ENCODE measurements around the gene MTUS2. TPM values are rescaled to one million over a fixed set of nuclear protein-coding genes. Genes with fewer than 3 reads are reported as not detected.

Gene MTUS2
- total RNA-seq, 1 experiment from 2014 or later = 1.7 TPM

GRCh38 chr13:29161676-29162075, 341.5 kb downstream of the MTUS2 start:
- intact Hi-C loops (cut with micrococcal nuclease; ENCODE audit: unreplicated experiment) = no loop called here
- Histone ChIP-seq H3K27me3 (replicated peaks; ENCODE audit: control insufficient read depth, insufficient read depth, low read length) (peaks cover 1% of the 10 kb centered on the region; the same call in 1 of the 2 replicates), H3K36me3 (ENCODE audit: control insufficient read depth, insufficient read depth, low read length) (no peaks in the 10 kb centered on the region), H3K4me1 (no peaks in the 10 kb centered on the region), H3K4me3 (ENCODE audit: low read depth, low read length) (no peak overlapping the region), H3K9me3 (no peaks in the 10 kb centered on the region)
- H3K36me3 Mint-ChIP-seq (ENCODE audit: insufficient read depth, unreplicated experiment) = no peaks in the 10 kb centered on the region
- no peaks in the 10 kb centered on the region for H3K4me1 Mint-ChIP-seq (ENCODE audit: low read depth, unreplicated experiment)
- H3K27ac Mint-ChIP-seq (ENCODE audit: unreplicated experiment) = no peak overlapping the region
- H3K9me3 Mint-ChIP-seq (ENCODE audit: unreplicated experiment) = no peaks in the 10 kb centered on the region
- DNase-seq = no peak
- ChIA-PET CTCF (no interaction called here), POLR2A (no interaction called here)
- H3K27me3 Mint-ChIP-seq (ENCODE audit: insufficient read depth, unreplicated experiment) = peaks cover 10% of the 10 kb centered on the region
- H3K4me3 Mint-ChIP-seq (ENCODE audit: unreplicated experiment) = no peak overlapping the region
- no peak for TF ChIP-seq CTCF (IDR thresholded peaks at IDR 0.05; ENCODE audit: insufficient read depth in 1 of 2, low read depth in 1 of 2, low read length in 1 of 2, severe bottlenecking in 1 of 2, unreplicated experiment in 1 of 2)
- BruUV-seq (replicated peaks) = no TSS peak

- H3K36me3 ChIP-seq (ENCODE audit: control insufficient read depth, insufficient read depth, low read length) = no peaks in the 10 kb centered on the region
- H3K4me1 Mint-ChIP-seq (ENCODE audit: low read depth, unreplicated experiment) = no peaks in the 10 kb centered on the region
- intact Hi-C loops (cut with micrococcal nuclease; ENCODE audit: unreplicated experiment) = no loop called here
- no TSS peak for BruUV-seq (replicated peaks)
- ChIA-PET POLR2A (no interaction called here), CTCF (no interaction called here)
- no peaks in the 10 kb centered on the region for H3K9me3 ChIP-seq
- no peak for TF ChIP-seq CTCF (IDR thresholded peaks at IDR 0.05; ENCODE audit: insufficient read depth in 1 of 2, low read depth in 1 of 2, low read length in 1 of 2, severe bottlenecking in 1 of 2, unreplicated experiment in 1 of 2)
- H3K4me3 Mint-ChIP-seq (ENCODE audit: unreplicated experiment) = no peak overlapping the region
- no peak overlapping the region for H3K4me3 ChIP-seq (ENCODE audit: low read depth, low read length)
- no peak overlapping the region for H3K27ac Mint-ChIP-seq (ENCODE audit: unreplicated experiment)
- no peaks in the 10 kb centered on the region for H3K4me1 ChIP-seq
- no peaks in the 10 kb centered on the region for H3K9me3 Mint-ChIP-seq (ENCODE audit: unreplicated experiment)
- H3K27me3 Mint-ChIP-seq (ENCODE audit: insufficient read depth, unreplicated experiment) = peaks cover 10% of the 10 kb centered on the region
- H3K27me3 ChIP-seq (replicated peaks; ENCODE audit: control insufficient read depth, insufficient read depth, low read length) = peaks cover 1% of the 10 kb centered on the region; the same call in 1 of the 2 replicates
- no peaks in the 10 kb centered on the region for H3K36me3 Mint-ChIP-seq (ENCODE audit: insufficient read depth, unreplicated experiment)
- no peak for DNase-seq
Measured at GRCh38 chr13:29162638-29163235, 342.6 kb downstream of the MTUS2 start.

DNA sequence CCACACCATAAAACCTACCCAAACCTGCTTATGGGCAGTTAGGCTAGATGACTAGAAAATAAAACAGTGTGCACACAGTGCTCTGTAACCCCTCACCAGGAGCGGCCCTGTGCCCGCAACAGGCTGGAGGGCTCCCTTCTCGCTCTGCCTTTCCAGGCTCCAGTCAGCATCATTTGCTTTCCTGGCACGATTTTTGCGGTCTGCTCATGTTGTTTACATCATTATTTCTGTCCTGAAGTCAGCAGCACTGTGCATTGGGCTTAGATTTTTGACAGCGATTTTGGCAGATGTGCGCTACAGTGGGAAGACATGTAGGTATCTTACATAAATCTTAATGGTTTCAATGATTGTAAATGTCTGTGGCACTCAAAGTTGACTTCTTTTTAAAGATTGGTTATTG, 344.0 kb downstream of the MTUS2 start:
- BruUV-seq (replicated peaks) = no TSS peak
- Mint-ChIP-seq H3K27me3 (ENCODE audit: insufficient read depth, unreplicated experiment) (peaks cover 10% of the 10 kb centered on the region), H3K27ac (ENCODE audit: unreplicated experiment) (no peak overlapping the region), H3K4me3 (ENCODE audit: unreplicated experiment) (no peak overlapping the region), H3K9me3 (ENCODE audit: unreplicated experiment) (no peaks in the 10 kb centered on the region), H3K4me1 (ENCODE audit: low read depth, unreplicated experiment) (no peaks in the 10 kb centered on the region), H3K36me3 (ENCODE audit: insufficient read depth, unreplicated experiment) (no peaks in the 10 kb centered on the region)
- Histone ChIP-seq H3K4me1 (no peaks in the 10 kb centered on the region), H3K4me3 (ENCODE audit: low read depth, low read length) (no peak overlapping the region), H3K27me3 (replicated peaks; ENCODE audit: control insufficient read depth, insufficient read depth, low read length) (peaks cover 1% of the 10 kb centered on the region; the same call in 1 of the 2 replicates), H3K36me3 (ENCODE audit: control insufficient read depth, insufficient read depth, low read length) (no peaks in the 10 kb centered on the region), H3K9me3 (no peaks in the 10 kb centered on the region)
- CTCF ChIA-PET = no interaction called here
- no peak for TF ChIP-seq CTCF (IDR thresholded peaks at IDR 0.05; ENCODE audit: insufficient read depth in 1 of 2, low read depth in 1 of 2, low read length in 1 of 2, severe bottlenecking in 1 of 2, unreplicated experiment in 1 of 2)
- no peak for DNase-seq
- intact Hi-C loops (cut with micrococcal nuclease; ENCODE audit: unreplicated experiment) = no loop called here
- POLR2A ChIA-PET = no interaction called here
